ENCODE results near the gene MEIOB.
"Not testable (repeated sequence)": the region's sequence is repeated elsewhere in the genome, so short reads cannot be mapped to it uniquely, and the experiment has no call there.

The MEIOB gene

GRCh38 chr16:1876066-1876465 is 4.1 kb upstream of the MEIOB start:
- not testable (repeated sequence) for DNase-seq

GRCh38 chr16:1874854-1875253 is 2.9 kb upstream of the MEIOB start:
- no peak for DNase-seq

GRCh38 chr16:1870365-1871082 is 1.4 kb downstream of the MEIOB start:
- no peak for DNase-seq

- DNase-seq = no peak
Observed at GRCh38 chr16:1865902-1866690, 5.9 kb downstream of the MEIOB start.

- DNase-seq = no peak
Observed at GRCh38 chr16:1863681-1864460, 8.1 kb downstream of the MEIOB start.

GRCh38 chr16:1862394-1862793 is 9.6 kb downstream of the MEIOB start:
- DNase-seq = no peak

GRCh38 chr16:1861730-1862129 is 10.2 kb downstream of the MEIOB start:
- DNase-seq = no peak

- DNase-seq = no peak
Observed at GRCh38 chr16:1859650-1860049, 12.3 kb downstream of the MEIOB start.

- DNase-seq = no peak
Observed at GRCh38 chr16:1858189-1858865, 13.6 kb downstream of the MEIOB start.

GRCh38 chr16:1857433-1858097 is 14.4 kb downstream of the MEIOB start:
- DNase-seq = no peak

GRCh38 chr16:1851793-1852192 is 20.2 kb downstream of the MEIOB start:
- no peak for DNase-seq

- DNase-seq = no peak
Observed at GRCh38 chr16:1850981-1851380, 21.0 kb downstream of the MEIOB start.

- DNase-seq = no peak
Observed at GRCh38 chr16:1846416-1846815, 25.5 kb downstream of the MEIOB start.

GRCh38 chr16:1845985-1846384 is 26.0 kb downstream of the MEIOB start:
- no peak for DNase-seq

- no peak for DNase-seq
Observed at GRCh38 chr16:1839554-1839953, 32.4 kb downstream of the MEIOB start.

- DNase-seq = no peak
Observed at GRCh38 chr16:1834096-1834495, 37.9 kb downstream of the MEIOB start.

GRCh38 chr16:1832838-1833454 is 39.0 kb downstream of the MEIOB start:
- DNase-seq = no peak

GRCh38 chr16:1831186-1832075 is 40.5 kb downstream of the MEIOB start:
- DNase-seq = no peak

- DNase-seq = no peak
Observed at GRCh38 chr16:1830213-1830612, 41.8 kb downstream of the MEIOB start.

GRCh38 chr16:1828645-1829410 is 43.1 kb downstream of the MEIOB start:
- no peak for DNase-seq
